ENCODE measurements around the gene UBAC2.

GRCh38 chr13:99415851-99416331, 215.2 kb downstream of the UBAC2 start:
- no peak for TF ChIP-seq SP1 (IDR thresholded peaks at IDR 0.05)
- TF ChIP-seq CTCF (IDR thresholded peaks at IDR 0.05; ENCODE audit: low read depth, low read length, missing input control), result no peak
- TF ChIP-seq YY1 (IDR thresholded peaks at IDR 0.05), result no peak
- TF ChIP-seq RAD21 (IDR thresholded peaks at IDR 0.05), result no peak
- no peak for TF ChIP-seq REST (IDR thresholded peaks at IDR 0.05)
- no peak for TF ChIP-seq JUND (IDR thresholded peaks at IDR 0.05)
- TF ChIP-seq TAF1 (conservative IDR thresholded peaks at IDR 0.05), result no peak
- TF ChIP-seq RXRA (IDR thresholded peaks at IDR 0.05), result no peak
- TF ChIP-seq EGR1 (IDR thresholded peaks at IDR 0.05; ENCODE audit: low read depth in 2 of 2), result no peak
